GM23338 (cell line): ENCODE measurements around the gene SOX10. TPM values are rescaled to one million over a fixed set of nuclear protein-coding genes. Genes with fewer than 3 reads are reported as not detected.
A peak's percentile ranks its signal among the peaks of the same experiment; 100 is the strongest.

Source experiments
- ATAC-seq: fragments of 200-7000 bp; cut with Tn5 transposase; 3 replicates; pipeline ENCODE4 v1.9.1; 2020
- DNase-seq: peaks from one replicate; pipeline ENCODE4 v3.0.0-alpha.2; 2015; ENCODE audit warnings: low spot score
- H2AFZ ChIP-seq: fragments of 200-600 bp; sonication (generic); 2 replicates; pipeline ENCODE4 v1.8.0; 2016; ENCODE audit warnings: antibody characterized with exemption, mild to moderate bottlenecking, moderate library complexity
- H3F3A ChIP-seq: fragments of 200-600 bp; sonication (generic); replicated peaks from 2 replicates; pipeline ENCODE4 v1.8.0; 2017; ENCODE audit warnings: antibody characterized with exemption, mixed run types, low read depth
- H3K27ac ChIP-seq: fragments of 200-600 bp; sonication (generic); 2 replicates; pipeline ENCODE4 v1.6.1; 2016; ENCODE audit warnings: low read depth
- H3K27me3 ChIP-seq: fragments of 200-600 bp; sonication (generic); 2 replicates; pipeline ENCODE4 v1.8.0; 2016; ENCODE audit warnings: mild to moderate bottlenecking, mixed run types, moderate library complexity; ENCODE audit not compliant: insufficient read depth
- H3K36me3 ChIP-seq: fragments of 200-600 bp; sonication (generic); 2 replicates; pipeline ENCODE4 v1.8.0; 2016; ENCODE audit warnings: mild to moderate bottlenecking; ENCODE audit not compliant: insufficient read depth
- H3K4me1 ChIP-seq: fragments of 200-600 bp; sonication (generic); 2 replicates; pipeline ENCODE4 v1.8.0; 2016; ENCODE audit warnings: mild to moderate bottlenecking, moderate library complexity; ENCODE audit not compliant: insufficient read depth
- H3K4me2 ChIP-seq: fragments of 200-600 bp; sonication (generic); 2 replicates; pipeline ENCODE4 v1.7.1; 2017; ENCODE audit warnings: mixed run types
- H3K4me3 ChIP-seq: fragments of 200-600 bp; sonication (generic); 2 replicates; pipeline ENCODE4 v1.6.1; 2016; ENCODE audit warnings: mixed run types
- H3K79me2 ChIP-seq: fragments of 200-600 bp; sonication (generic); replicated peaks from 2 replicates; pipeline ENCODE4 v1.8.0; 2017; ENCODE audit warnings: mild to moderate bottlenecking; ENCODE audit not compliant: insufficient read depth
- H3K9me2 ChIP-seq: fragments of 200-600 bp; sonication (generic); 2 replicates; pipeline ENCODE4 v1.8.0; 2017; ENCODE audit not compliant: insufficient read depth
- H4K20me1 ChIP-seq: fragments of 200-600 bp; sonication (generic); replicated peaks from 2 replicates; pipeline ENCODE4 v1.8.0; 2017; ENCODE audit warnings: mild to moderate bottlenecking; ENCODE audit not compliant: insufficient read depth
- H3K27ac Mint-ChIP-seq: 2 replicates; pipeline ENCODE4 v1.8.0; 2020; ENCODE audit warnings: inconsistent platforms, mild to moderate bottlenecking, moderate library complexity, mixed read lengths
- H3K27me3 Mint-ChIP-seq: 3 replicates; pipeline ENCODE4 v1.8.0; 2022; ENCODE audit warnings: low read depth, mild to moderate bottlenecking, moderate library complexity, mixed read lengths, inconsistent platforms; ENCODE audit not compliant: insufficient read depth, poor library complexity
- H3K36me3 Mint-ChIP-seq: 3 replicates; pipeline ENCODE4 v1.8.0; 2021; ENCODE audit warnings: low read depth, mild to moderate bottlenecking, inconsistent platforms, moderate library complexity, mixed read lengths
- H3K4me1 Mint-ChIP-seq: 3 replicates; pipeline ENCODE4 v1.8.0; 2020; ENCODE audit warnings: mild to moderate bottlenecking, inconsistent platforms, mixed read lengths
- H3K4me3 Mint-ChIP-seq: 3 replicates; pipeline ENCODE4 v1.8.0; 2021; ENCODE audit warnings: moderate library complexity, mild to moderate bottlenecking, inconsistent platforms, mixed read lengths
- H3K9me3 Mint-ChIP-seq: 3 replicates; pipeline ENCODE4 v1.8.0; 2020; ENCODE audit warnings: moderate library complexity, mild to moderate bottlenecking, inconsistent platforms, mixed read lengths
- CREB1 ChIP-seq: fragments of 250-450 bp; sonication (Bioruptor Pico); IDR thresholded peaks from 2 replicates; pipeline ENCODE4 v1.5.0; 2020; ENCODE audit warnings: low read depth, mild to moderate bottlenecking, moderate library complexity
- EZH2 ChIP-seq: fragments of 200-600 bp; sonication (generic); IDR thresholded peaks from one replicate; pipeline ENCODE4 v1.8.0; 2017; ENCODE audit warnings: antibody characterized with exemption, mild to moderate bottlenecking, low read depth; ENCODE audit not compliant: unreplicated experiment
- EZH2phosphoT487 ChIP-seq: fragments of 200-600 bp; sonication (generic); IDR thresholded peaks from one replicate; pipeline ENCODE4 v1.8.1; 2018; ENCODE audit warnings: antibody characterized with exemption; ENCODE audit not compliant: unreplicated experiment
- JUNB ChIP-seq: IDR thresholded peaks from one replicate; pipeline ENCODE4 v1.6.1; 2016; ENCODE audit warnings: antibody characterized with exemption; ENCODE audit not compliant: unreplicated experiment
- NANOG ChIP-seq: IDR thresholded peaks from 2 replicates; pipeline ENCODE4 v1.6.1; 2016; ENCODE audit warnings: antibody characterized with exemption, borderline replicate concordance
- REST ChIP-seq: IDR thresholded peaks from one replicate; pipeline ENCODE4 v1.6.1; 2018; ENCODE audit warnings: antibody characterized with exemption; ENCODE audit not compliant: unreplicated experiment
- STAT1 ChIP-seq: IDR thresholded peaks from one replicate; pipeline ENCODE4 v1.6.1; 2016; ENCODE audit warnings: antibody characterized with exemption; ENCODE audit not compliant: unreplicated experiment
- ZNF331 ChIP-seq: fragments of 250-450 bp; sonication (Bioruptor Pico); IDR thresholded peaks from 2 replicates; pipeline ENCODE4 v1.5.0; 2020; ENCODE audit warnings: low read depth, mild to moderate bottlenecking, moderate library complexity
- polyA plus RNA-seq: library from polyadenylated mRNA; unstranded; fragments of >200 nt; fragmentation: Nextera tagmentation; extraction: Ambion mirVana; gene quantifications from 2 replicates; pipeline ENCODE4 v1.2.1, GENCODE V29; 2016
- total RNA-seq: library from RNA; depleted of rRNA; stranded (reverse); fragments of >200 nt; shearing (Covaris generic); gene quantifications from 2 replicates; pipeline ENCODE4 v1.2.3, GENCODE V29; 2014
- TF ChIP-seq, protein P1 (sequence below), 2 experiments: fragments of 200-600 bp in 1 of 2; sonication (generic) in 1 of 2; conservative IDR thresholded peaks; 2 replicates each; pipeline versions ENCODE4 v1.5.1 to v1.6.1; 2016 to 2017; ENCODE audit warnings: antibody characterized with exemption in 2 of 2, low read depth in 2 of 2, mild to moderate bottlenecking in 2 of 2, moderate library complexity in 1 of 2

The SOX10 gene
- total and polyA plus RNA-seq, 2 experiments from 2014 or later: 1.1 to 2.1 TPM

GRCh38 chr22:37998543-37998942, 14.2 kb upstream of the SOX10 start:
- H3K27me3 ChIP-seq: no peaks in the 10 kb centered on the region
- peaks cover 7% of the 10 kb centered on the region for H3K27me3 Mint-ChIP-seq
- no peaks in the 10 kb centered on the region for H4K20me1 ChIP-seq
- no peak overlapping the region for H3K4me3 Mint-ChIP-seq
- H3K27ac ChIP-seq: no peak overlapping the region
- no peak for DNase-seq
- H3K79me2 ChIP-seq: no peaks in the 10 kb centered on the region
- H2AFZ ChIP-seq: no peak overlapping the region
- no peak overlapping the region for H3K4me2 ChIP-seq
- ATAC-seq: no peak
- TF ChIP-seq ZNF331 (CRISPR knock-in tag) (no peak), CREB1 (no peak), EZH2 (no peak)
- no peaks in the 10 kb centered on the region for H3K36me3 ChIP-seq
- H3K36me3 Mint-ChIP-seq: no peaks in the 10 kb centered on the region; the same call in 1 of the 3 replicates
- no peaks in the 10 kb centered on the region for H3F3A ChIP-seq
- H3K4me3 ChIP-seq: no peak overlapping the region
- H3K9me2 ChIP-seq: no peaks in the 10 kb centered on the region
- H3K9me3 Mint-ChIP-seq: no peaks in the 10 kb centered on the region
- H3K27ac Mint-ChIP-seq: no peak overlapping the region
- peaks cover 22% of the 10 kb centered on the region for H3K4me1 Mint-ChIP-seq
- no peaks in the 10 kb centered on the region for H3K4me1 ChIP-seq

DNA sequence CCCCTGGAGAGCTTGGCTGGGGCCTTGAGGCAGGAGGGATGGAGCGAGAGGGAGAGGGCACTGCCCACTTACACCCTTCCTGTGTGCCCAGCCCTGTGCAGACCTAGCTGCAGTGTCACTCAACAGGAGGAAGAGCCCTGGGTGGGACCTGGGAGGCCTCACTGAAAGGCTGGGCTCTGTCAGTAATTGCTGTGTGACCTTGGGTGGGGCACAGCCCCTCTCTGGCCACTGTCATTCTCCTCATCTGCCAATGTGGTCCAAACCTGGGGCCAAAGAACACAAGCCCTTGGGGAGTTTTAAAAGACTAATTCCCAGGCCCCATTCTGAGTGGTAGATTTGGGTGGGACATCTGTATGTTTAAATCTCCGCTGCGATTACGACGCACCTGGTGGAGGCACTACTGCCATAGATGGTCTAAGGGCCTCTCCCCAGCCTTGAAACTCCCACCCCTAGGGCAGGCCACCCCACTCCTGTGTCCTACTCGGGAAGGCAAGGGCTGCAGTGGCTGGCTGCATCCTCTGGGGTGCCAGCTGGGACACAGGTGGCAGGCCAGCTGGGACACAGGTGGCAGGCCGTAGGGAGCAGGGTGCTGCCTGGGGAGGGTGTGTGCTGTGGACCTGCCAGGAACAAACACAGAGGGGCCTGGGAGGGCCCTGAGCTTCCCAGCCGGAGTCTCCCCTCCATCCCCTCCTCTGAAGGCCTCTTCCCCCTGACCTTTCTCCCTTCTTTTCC, 12.3 kb upstream of the SOX10 start:
- no peak overlapping the region for H3K4me3 ChIP-seq
- H3K4me3 Mint-ChIP-seq: no peak overlapping the region

GRCh38 chr22:37996079-37996478, 11.7 kb upstream of the SOX10 start:
- H3K27ac ChIP-seq: no peak overlapping the region
- no peak overlapping the region for H3K27ac Mint-ChIP-seq
- TF ChIP-seq STAT1 (no peak), ZNF331 (CRISPR knock-in tag) (no peak), EZH2phosphoT487 (no peak), JUNB (no peak), EZH2 (no peak), CREB1 (no peak), REST (no peak)
- TF ChIP-seq, protein P1, sequence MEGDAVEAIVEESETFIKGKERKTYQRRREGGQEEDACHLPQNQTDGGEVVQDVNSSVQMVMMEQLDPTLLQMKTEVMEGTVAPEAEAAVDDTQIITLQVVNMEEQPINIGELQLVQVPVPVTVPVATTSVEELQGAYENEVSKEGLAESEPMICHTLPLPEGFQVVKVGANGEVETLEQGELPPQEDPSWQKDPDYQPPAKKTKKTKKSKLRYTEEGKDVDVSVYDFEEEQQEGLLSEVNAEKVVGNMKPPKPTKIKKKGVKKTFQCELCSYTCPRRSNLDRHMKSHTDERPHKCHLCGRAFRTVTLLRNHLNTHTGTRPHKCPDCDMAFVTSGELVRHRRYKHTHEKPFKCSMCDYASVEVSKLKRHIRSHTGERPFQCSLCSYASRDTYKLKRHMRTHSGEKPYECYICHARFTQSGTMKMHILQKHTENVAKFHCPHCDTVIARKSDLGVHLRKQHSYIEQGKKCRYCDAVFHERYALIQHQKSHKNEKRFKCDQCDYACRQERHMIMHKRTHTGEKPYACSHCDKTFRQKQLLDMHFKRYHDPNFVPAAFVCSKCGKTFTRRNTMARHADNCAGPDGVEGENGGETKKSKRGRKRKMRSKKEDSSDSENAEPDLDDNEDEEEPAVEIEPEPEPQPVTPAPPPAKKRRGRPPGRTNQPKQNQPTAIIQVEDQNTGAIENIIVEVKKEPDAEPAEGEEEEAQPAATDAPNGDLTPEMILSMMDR (conservative IDR thresholded peaks at IDR 0.05; ENCODE audit: low read depth in 2 of 2): no peak

More for the DNA sequence above, 12.3 kb upstream of the SOX10 start:
- H3K27ac Mint-ChIP-seq: no peak overlapping the region
- no peaks in the 10 kb centered on the region; the same call in 2 of the 3 replicates for H3K36me3 Mint-ChIP-seq
- H3K36me3 ChIP-seq: no peaks in the 10 kb centered on the region
- ATAC-seq (peak; percentile 41), DNase-seq (no peak)
- H3K27me3 ChIP-seq: no peaks in the 10 kb centered on the region
- no peaks in the 10 kb centered on the region for H3K4me1 ChIP-seq
- no peaks in the 10 kb centered on the region for H3K9me3 Mint-ChIP-seq
- H3K27me3 Mint-ChIP-seq: peaks cover 11% of the 10 kb centered on the region
- H2AFZ ChIP-seq: no peak overlapping the region
- no peaks in the 10 kb centered on the region for H3F3A ChIP-seq
- no peaks in the 10 kb centered on the region for H3K79me2 ChIP-seq
- H3K4me2 ChIP-seq: no peak overlapping the region
- H3K4me1 Mint-ChIP-seq: peaks cover 22% of the 10 kb centered on the region
- no peak overlapping the region for H3K27ac ChIP-seq
- TF ChIP-seq EZH2phosphoT487: no peak
- TF ChIP-seq NANOG: no peak
- TF ChIP-seq, protein P1 (conservative IDR thresholded peaks at IDR 0.05; ENCODE audit: low read depth in 2 of 2): no peak
- TF ChIP-seq EZH2: no peak
- TF ChIP-seq ZNF331 (CRISPR knock-in tag): no peak
- no peak for TF ChIP-seq JUNB
- no peaks in the 10 kb centered on the region for H3K9me2 ChIP-seq
- H4K20me1 ChIP-seq: no peaks in the 10 kb centered on the region

More at GRCh38 chr22:37996079-37996478, 11.7 kb upstream of the SOX10 start:
- ATAC-seq: peak; percentile 25
- Histone ChIP-seq H3K4me3 (no peak overlapping the region), H4K20me1 (no peaks in the 10 kb centered on the region), H3F3A (no peaks in the 10 kb centered on the region), H3K27me3 (no peaks in the 10 kb centered on the region), H3K79me2 (no peaks in the 10 kb centered on the region), H3K9me2 (no peaks in the 10 kb centered on the region), H2AFZ (no peak overlapping the region), H3K4me2 (no peak overlapping the region), H3K4me1 (no peaks in the 10 kb centered on the region), H3K36me3 (no peaks in the 10 kb centered on the region)
- no peaks in the 10 kb centered on the region; the same call in 2 of the 3 replicates for H3K36me3 Mint-ChIP-seq
- H3K4me3 Mint-ChIP-seq: no peak overlapping the region
- no peak for DNase-seq
- peaks cover 12% of the 10 kb centered on the region for H3K27me3 Mint-ChIP-seq
- no peaks in the 10 kb centered on the region for H3K9me3 Mint-ChIP-seq
- H3K4me1 Mint-ChIP-seq: peaks cover 22% of the 10 kb centered on the region
